GM12801 (cell line): ENCODE results near the gene GLRX.

Experiments used
- TF ChIP-seq, protein P1 (sequence below): IDR thresholded peaks from one replicate; pipeline ENCODE4 v1.5.1; 2011; ENCODE audit warnings: control low read depth; ENCODE audit not compliant: insufficient read length; ENCODE audit errors: extremely low read depth

GLRX gene

DNA sequence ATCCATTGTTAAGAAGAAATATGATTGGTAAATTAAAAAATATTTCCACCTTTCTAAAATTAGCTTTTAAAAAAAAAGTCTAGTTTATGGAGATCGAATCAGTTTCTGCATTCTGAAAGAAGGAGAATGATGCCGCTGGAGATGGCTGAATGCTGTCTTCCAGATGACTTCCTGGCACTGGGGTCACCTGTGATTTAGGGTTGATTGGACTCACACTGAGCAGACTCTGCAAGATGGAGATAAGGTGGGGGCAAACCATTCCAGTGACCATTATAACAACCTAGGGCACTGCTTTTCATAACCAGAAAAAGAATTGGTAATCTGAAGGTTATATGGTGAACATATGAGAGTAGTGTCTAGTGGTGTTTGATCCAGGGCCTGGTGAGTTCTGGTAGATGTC, 50.6 kb downstream of the GLRX start:
- TF ChIP-seq, protein P1, sequence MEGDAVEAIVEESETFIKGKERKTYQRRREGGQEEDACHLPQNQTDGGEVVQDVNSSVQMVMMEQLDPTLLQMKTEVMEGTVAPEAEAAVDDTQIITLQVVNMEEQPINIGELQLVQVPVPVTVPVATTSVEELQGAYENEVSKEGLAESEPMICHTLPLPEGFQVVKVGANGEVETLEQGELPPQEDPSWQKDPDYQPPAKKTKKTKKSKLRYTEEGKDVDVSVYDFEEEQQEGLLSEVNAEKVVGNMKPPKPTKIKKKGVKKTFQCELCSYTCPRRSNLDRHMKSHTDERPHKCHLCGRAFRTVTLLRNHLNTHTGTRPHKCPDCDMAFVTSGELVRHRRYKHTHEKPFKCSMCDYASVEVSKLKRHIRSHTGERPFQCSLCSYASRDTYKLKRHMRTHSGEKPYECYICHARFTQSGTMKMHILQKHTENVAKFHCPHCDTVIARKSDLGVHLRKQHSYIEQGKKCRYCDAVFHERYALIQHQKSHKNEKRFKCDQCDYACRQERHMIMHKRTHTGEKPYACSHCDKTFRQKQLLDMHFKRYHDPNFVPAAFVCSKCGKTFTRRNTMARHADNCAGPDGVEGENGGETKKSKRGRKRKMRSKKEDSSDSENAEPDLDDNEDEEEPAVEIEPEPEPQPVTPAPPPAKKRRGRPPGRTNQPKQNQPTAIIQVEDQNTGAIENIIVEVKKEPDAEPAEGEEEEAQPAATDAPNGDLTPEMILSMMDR, result no peak

DNA sequence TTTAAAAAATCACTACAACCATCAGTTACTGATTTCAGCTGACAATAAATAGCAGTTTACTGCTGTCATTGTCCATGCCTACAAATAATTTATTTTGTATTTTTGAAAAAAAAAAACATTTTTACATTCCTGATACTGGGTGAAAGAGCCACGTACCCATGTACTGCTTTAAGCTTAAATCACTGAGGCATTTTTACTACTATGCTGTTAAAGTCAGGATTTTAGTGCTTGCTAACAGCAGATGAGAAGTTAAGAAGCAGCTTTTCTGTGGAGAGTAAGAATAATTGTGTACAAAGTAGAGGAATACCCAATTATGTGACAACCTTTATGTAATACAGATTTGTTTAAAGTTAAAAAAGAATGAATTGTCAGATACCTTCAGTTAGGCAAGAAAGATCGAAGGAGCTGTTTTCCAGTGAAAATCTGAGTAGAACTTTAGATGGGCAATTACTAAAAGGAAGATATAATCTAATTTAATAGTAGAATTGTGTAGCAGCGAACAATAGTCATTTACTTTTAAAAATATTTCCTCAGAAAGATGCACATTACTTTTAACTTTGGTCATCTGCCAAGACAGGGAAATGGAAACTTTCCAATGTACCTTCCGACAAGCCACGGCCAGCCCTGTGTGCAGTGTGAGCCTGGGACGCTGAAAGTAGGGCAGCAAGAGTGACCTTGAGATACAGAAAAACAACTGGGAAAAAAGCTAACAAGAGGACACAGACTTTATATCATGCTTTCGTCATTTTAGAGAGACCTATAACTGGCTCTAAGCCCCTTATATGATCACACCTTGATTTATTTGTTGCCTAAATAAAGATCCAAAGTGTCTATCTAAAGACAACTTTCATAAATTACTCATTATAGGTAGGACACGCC, 51.5 kb downstream of the GLRX start:
- TF ChIP-seq, protein P1, result no peak

DNA sequence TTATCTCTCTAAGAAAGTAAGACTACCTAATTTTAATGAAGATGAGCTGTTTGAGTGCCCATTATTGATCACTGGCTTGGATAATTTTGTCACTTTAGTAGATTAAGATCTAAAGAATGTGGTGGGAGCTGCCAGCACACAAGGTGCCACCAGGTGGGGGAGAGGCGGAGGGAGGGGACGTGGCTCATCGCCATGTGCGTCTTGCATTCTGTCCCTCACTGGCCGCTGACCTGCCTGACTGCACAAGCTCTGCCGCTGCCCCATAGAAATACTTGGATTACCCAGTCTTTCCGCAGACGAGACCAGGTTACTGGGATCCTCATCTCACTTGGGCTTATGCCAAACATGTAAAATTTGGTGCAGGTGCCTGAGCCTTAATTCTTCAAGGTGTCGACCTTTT, 53.8 kb downstream of the GLRX start:
- TF ChIP-seq, protein P1, result no peak

DNA sequence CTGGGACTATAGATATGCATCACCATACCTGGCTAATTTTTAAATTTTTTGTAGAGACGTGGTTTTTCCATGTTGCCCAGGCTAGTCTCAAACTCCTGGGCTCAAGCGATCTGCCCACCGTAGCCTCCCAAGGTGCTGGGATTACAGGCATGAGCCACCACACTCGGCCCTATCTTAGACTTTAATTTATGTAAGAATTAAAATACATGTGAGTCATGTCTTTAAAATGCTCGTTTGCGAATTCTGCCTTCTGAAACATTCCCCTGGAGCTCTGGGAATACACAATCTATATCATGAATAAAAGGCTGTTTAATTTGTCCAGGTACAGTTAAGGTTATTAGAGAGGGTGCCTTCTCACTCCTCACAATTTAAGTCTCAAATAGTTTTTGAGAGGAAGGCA, 58.6 kb downstream of the GLRX start:
- TF ChIP-seq, protein P1, result no peak
